CD4-positive, alpha-beta T cell treated with Interleukin-1 beta for 1 hour (primary cell): Measurements from ENCODE around the gene TIMM8A.
"Not testable (repeated sequence)": the region's sequence is repeated elsewhere in the genome, so short reads cannot be mapped to it uniquely, and the experiment has no call there.

Experiments
- DNase-seq, 2 donors: peaks; one replicate each; pipeline ENCODE4 v3.0.0-alpha.2; 2020 to 2022

Gene TIMM8A

GRCh38 chrX:101357166-101357795 is 8.7 kb upstream of the TIMM8A start:
- DNase-seq = no peak

GRCh38 chrX:101349193-101349562 is 636 bp upstream of the TIMM8A start:
- no peak for DNase-seq

- no peak for DNase-seq
Observed at GRCh38 chrX:101347859-101348451, 587 bp downstream of the TIMM8A start.

GRCh38 chrX:101337776-101338271 is 10.7 kb downstream of the TIMM8A start:
- DNase-seq = no peak

GRCh38 chrX:101334310-101334709 is 14.2 kb downstream of the TIMM8A start:
- DNase-seq = not testable (repeated sequence)

- DNase-seq = not testable (repeated sequence)
Observed at GRCh38 chrX:101326600-101326999, 21.9 kb downstream of the TIMM8A start.

GRCh38 chrX:101303790-101304189 is 44.8 kb downstream of the TIMM8A start:
- DNase-seq = no peak
